Stimulated activated CD8-positive, alpha-beta memory T cell treated with anti-CD3 and anti-CD28 coated beads, Interleukin-4, amount 100 ng/mL, for 48 hours (primary cell): ENCODE data around the gene SPAG6.
"Not testable (repeated sequence)": the region's sequence is repeated elsewhere in the genome, so short reads cannot be mapped to it uniquely, and the experiment has no call there.

Source experiments
- DNase-seq: peaks from one replicate; pipeline ENCODE4 v3.0.0-alpha.2; 2020

The SPAG6 gene

DNA sequence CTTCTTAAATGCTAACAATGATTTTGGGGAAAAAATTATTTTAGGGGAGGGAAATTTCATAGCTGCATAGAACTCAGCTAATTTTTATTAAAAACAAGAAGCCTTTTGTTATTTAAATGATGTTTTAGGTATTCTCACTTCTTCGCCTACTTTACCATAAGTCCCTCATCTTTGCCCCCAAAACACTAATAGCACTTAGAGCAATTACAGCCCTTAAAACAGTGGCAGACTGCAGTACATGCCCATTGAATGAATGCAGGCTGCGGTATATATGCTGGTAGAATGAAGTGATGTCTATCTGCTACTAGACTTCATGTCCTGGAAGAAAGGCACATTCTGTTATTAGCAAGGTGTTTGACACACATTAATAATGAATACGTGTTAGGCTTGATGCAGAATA, 2.9 kb upstream of the SPAG6 start:
- no peak for DNase-seq

DNA sequence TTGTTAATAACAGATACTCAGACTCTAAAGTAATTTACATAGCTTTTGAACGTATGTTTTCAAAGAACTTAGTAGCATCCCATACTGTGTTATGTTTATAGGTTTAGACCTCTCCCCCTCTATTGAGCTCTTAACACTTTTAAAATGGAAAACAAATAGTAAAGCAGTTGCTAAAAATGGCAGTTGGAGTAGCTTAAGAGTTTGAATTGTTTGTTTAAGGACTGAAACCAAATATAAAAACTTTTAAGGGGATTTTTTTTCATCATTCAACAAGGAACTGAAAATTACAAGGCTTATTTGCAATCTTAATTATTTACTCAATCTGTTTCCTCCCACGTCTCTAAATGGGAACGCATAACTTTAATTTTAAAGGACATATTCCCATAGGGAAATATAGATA, 1.6 kb upstream of the SPAG6 start:
- DNase-seq: no peak

GRCh38 chr10:22344249-22344648, 1.0 kb upstream of the SPAG6 start:
- DNase-seq: no peak

DNA sequence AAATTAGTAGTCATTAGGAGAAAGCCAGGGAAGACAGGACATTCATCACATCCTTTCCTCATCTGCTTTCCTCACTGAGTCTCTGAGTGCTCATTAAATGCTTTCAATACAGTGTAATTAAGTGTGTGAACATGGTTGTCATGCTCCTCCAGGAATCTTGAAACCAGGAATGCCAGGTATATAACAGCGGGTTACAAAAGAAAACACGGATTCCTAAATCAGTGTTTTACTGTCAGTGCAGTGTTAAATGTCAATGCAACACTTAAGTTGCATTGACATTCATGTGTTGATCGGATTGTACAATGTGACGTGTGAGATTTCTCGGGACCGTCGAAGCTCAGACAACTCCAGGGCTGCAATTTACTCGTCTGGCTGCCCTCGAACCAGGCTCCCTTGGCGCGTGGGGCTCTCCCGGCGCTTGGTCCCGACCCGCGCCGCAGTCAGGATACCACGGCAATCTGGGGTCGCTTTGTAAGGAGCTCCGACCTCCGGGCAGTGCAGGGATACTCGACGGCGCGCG, 455 bp upstream of the SPAG6 start:
- no peak for DNase-seq

DNA sequence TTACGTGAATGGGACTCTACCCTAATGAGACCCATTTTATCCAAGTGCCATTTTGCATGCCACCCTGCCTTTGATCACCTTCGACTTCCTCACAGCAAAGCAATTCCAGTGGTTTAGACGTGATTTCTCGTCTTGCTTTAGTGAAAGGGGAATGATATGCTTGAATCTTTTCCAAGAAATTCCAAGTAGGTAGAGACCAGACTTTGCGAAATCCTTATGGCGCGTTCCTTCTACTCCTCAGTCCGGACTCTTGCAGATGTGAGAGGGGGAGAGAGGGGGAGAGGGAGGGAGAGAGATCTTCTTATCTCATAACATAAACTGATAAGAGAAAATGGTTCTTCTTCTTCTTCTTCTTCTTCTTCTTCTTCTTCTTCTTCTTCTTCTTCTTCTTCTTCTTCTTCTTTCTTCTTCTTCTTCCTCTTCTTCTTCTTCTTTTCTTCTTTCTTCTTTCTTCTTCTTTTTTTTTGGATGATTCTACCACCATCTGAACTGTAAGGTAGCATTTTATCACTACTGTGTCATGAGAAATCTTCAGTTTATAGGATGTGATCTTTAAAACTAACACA, 883 bp downstream of the SPAG6 start:
- no peak for DNase-seq

DNA sequence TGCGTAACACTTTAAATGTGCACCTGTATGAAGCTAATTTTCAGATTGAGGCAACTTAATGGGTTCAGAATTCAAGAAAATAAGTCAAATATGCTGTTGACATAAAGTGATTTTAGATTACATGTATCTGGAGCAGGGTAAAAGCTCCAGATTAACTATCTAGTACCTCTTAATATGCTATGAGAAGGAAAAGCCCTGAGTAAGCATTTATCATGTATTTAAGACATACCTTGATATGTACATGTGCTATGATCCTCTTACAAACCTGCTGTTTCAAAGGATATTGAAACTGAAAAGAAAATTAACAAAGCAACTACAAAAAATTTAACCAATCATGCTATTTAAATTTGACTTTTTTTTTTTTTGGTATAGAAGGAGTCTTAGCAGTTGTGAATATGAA, 4.5 kb downstream of the SPAG6 start:
- DNase-seq: no peak

DNA sequence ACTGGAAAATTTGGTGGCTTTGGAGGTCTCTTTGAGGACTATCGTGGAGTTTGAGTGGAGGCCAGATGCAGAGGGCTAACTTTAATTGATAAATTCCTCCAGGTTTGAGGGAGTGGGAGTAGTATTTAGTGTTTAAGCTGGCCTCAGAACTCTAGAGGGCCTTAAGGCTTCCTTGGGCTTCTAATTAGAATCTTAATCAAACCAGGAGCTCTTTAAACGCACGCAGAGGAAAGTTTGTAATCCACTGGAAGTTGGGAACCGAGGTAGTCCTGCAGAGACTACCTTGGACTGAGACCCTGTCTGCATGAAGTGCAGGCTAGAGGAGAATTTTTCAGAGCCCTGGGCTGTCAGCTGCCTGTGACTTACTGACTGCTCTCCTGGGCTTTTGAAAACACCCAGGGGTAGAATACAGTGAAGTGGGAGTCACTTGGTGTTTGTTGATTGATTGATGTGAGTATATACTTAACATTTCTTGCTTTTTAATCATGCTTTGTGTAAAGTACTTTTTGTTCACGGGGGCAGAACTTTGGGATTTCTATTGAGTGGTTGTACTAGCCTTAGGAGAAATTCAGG, 5.9 kb downstream of the SPAG6 start:
- no peak for DNase-seq

DNA sequence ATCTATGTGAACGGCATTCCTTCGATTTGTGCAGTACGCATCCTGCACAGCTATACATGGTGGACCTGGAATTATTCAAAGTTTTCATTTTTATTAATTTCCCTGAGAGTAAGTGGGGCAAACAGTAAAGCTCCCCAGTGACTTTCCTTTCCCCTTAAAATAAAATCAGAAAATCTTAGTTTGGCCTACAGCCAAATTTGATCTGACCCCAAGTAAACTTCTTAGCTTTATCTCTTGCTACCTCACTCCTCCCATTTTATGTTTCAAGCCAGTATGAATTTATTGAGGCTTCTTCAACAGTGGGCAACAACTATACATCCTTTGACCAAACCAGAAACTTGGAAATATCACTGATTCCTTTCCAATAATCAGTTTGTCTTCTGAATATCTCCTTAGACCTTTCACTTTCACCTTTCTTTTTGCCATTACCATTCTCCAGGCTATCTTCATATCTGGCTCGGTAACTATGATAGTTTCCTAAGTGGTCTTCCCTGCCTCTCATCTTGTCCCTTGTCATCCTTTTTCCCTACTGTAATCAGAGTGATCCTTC, 11.1 kb downstream of the SPAG6 start:
- no peak for DNase-seq

- DNase-seq: not testable (repeated sequence)
These were observed 12.5 kb downstream of the SPAG6 start for GRCh38 chr10:22357770-22358169.

- no peak for DNase-seq
These were observed 18.0 kb downstream of the SPAG6 start for GRCh38 chr10:22363305-22363704.

DNA sequence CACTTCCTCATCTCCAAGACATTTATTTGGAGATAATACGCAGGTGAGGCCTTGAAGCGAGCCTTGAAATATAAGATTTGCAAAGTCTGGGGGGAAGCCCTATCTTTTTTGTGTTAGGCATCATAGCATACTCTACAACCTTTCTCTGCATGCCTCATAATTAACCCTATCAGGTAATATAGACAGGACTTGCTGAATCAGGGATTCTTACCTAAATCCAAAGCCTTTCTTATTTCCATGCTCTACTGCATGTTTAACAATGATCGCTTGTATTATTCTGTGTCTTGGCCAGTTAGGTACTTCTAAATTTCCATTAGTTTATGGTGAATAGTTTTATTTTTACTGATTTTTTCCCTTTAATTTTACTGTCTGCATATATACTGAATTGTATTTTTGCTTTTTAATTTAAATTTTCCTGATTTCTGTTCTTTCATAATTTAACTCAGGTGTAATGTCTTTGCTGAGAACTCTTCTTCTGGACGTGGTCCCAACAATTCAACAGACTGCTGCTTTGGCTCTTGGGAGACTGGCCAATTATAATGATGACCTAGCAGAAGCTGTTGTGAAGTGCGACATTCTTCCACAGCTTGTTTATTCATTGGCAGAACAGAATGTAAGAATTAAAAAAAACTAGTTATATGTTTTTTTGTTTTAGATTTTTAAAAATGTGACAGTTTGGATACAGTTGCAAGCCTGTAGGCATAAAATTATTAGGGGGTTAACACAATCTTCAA, 19.3 kb downstream of the SPAG6 start:
- no peak for DNase-seq

DNA sequence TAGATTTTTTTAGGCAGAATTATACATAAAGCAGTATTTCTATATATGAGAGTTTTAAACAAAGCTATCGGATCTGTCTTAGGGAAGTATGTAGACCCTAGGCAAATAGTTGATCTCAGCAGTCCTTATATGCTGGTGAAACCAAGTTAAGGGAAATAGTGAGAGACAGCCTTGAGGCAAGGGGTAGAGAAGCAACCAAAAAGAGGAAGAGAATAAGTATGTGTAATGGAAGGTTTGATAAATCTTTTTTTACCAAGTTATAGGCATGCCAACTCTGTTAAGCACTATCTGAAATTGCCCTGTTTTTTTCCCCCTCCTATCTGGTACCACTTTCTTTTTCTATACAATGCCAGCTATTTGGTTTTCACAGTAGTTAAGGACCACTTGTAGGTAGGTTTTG, 19.9 kb downstream of the SPAG6 start:
- DNase-seq: no peak

DNA sequence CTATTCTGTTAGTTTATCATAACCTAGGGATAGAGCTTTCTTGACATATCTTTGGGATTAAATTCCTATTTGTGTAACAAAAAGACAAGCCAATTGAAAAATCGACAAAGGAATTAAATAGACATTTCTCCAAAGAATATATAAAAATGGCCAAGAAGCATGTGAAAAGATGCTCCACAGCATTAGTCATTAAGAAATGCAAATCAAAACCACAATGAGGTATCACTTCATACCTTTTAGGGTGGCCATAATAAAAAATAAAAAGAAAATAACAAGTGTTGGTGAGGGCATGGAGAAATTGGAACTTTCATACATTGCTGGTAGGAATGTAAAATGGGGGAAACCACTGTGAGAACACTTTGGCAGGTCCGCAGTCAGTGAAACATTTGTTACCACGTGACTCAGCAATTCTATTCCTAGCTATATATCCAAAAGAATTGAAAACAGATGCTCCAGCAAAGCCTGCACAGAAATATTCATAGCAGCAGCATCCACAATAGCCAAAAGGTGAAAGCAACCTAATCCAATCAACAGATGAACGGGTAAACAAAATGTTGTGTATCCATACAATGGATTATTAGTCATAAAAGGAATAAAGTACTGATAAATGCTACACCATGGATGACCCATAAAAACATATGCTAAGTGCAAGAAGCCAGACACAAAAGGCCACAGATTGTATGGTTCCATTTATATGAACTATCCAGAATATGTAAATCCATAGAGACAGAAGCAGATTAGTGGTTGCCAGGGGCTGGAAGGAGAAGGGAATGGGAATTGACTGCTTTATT, 20.5 kb downstream of the SPAG6 start:
- no peak for DNase-seq

GRCh38 chr10:22366435-22366703, 21.1 kb downstream of the SPAG6 start:
- no peak for DNase-seq

- DNase-seq: no peak
These were observed 21.5 kb downstream of the SPAG6 start for GRCh38 chr10:22366771-22367170.

GRCh38 chr10:22367471-22367870, 22.2 kb downstream of the SPAG6 start:
- no peak for DNase-seq

- no peak for DNase-seq
These were observed 23.1 kb downstream of the SPAG6 start for GRCh38 chr10:22368402-22368801.

- DNase-seq: no peak
These were observed 23.7 kb downstream of the SPAG6 start for GRCh38 chr10:22368981-22369380.

- DNase-seq: no peak
These were observed 24.3 kb downstream of the SPAG6 start for GRCh38 chr10:22369434-22370072.

DNA sequence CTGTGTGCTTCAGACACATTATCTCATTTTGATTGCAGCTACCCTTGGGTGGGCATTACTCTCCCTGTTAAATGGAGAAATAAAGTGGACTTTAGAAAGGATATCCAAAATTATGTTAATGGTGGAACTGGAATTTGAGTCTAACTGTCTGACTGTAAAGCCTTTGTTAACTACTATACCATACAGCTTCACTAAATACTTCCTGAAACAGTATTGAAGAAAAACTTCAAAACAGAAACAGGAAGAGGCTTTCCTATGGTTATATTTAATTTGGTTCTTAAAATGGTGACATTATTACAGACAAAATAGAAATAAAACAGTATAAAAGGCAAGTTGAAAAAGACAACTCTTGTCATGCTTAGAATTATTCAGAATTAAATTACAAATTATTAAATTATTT, 25.0 kb downstream of the SPAG6 start:
- no peak for DNase-seq

- DNase-seq: no peak
These were observed 27.0 kb downstream of the SPAG6 start for GRCh38 chr10:22372298-22372697.

DNA sequence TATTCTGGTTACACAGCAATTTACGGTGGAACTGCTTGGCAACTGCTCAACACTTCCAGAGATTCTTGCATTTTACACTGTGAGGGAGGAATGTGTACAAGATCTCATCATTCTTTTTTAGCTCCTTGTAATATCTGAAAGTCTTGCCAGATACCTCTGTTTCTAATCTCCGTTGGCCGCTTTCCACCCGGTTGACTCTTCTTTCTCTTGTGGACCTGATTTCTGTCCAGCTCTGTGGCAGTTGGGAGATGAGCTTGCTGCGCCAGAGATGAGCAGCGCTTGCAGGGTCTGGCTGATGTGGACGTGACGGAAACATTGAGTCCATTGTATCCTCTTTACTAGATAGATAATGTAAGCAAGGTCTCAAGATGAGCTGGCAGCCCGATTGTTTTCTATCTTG, 27.6 kb downstream of the SPAG6 start:
- no peak for DNase-seq

GRCh38 chr10:22374489-22375126, 29.3 kb downstream of the SPAG6 start:
- no peak for DNase-seq
